Stromal cell of bone marrow (primary cell): ENCODE measurements around the gene MYOM1.
"Not testable (repeated sequence)": the region's sequence is repeated elsewhere in the genome, so short reads cannot be mapped to it uniquely, and the experiment has no call there.

Experiments
- DNase-seq: peaks from one replicate; pipeline ENCODE4 v3.0.0-alpha.2; 2012; ENCODE audit warnings: low read depth

Gene MYOM1

GRCh38 chr18:3218819-3219218 is 949 bp downstream of the MYOM1 start:
- DNase-seq: no peak

GRCh38 chr18:3217948-3218647 is 1.7 kb downstream of the MYOM1 start:
- no peak for DNase-seq

GRCh38 chr18:3216987-3217386 is 2.8 kb downstream of the MYOM1 start:
- no peak for DNase-seq

- no peak for DNase-seq
Observed at GRCh38 chr18:3214855-3215637, 4.7 kb downstream of the MYOM1 start.

- no peak for DNase-seq
Observed at GRCh38 chr18:3213300-3214059, 6.3 kb downstream of the MYOM1 start.

- DNase-seq: no peak
Observed at GRCh38 chr18:3212657-3213056, 7.1 kb downstream of the MYOM1 start.

- DNase-seq: peak; percentile 48
Observed at GRCh38 chr18:3211236-3211992, 8.4 kb downstream of the MYOM1 start.

- DNase-seq: no peak
Observed at GRCh38 chr18:3209859-3210569, 9.8 kb downstream of the MYOM1 start.

DNA sequence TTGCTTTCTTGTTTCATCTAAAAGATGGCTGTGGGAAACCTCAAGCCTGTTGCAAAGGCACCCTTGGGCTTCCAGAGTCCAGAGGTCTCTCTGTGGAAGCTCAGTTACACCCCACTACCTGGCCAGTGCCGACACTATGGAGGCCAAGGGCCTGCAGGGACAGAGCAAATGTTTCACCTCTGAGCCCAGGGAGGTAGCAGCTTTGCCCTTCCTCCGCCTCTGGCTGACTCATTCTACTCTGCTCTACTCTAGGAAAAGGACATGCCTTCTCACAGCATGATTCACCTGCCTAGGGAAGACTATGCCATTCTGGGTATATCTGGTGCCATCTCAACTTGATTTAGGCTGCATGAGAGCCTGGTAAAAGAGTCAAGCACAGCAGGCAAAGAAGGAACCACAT is 12.2 kb downstream of the MYOM1 start:
- DNase-seq: no peak

DNA sequence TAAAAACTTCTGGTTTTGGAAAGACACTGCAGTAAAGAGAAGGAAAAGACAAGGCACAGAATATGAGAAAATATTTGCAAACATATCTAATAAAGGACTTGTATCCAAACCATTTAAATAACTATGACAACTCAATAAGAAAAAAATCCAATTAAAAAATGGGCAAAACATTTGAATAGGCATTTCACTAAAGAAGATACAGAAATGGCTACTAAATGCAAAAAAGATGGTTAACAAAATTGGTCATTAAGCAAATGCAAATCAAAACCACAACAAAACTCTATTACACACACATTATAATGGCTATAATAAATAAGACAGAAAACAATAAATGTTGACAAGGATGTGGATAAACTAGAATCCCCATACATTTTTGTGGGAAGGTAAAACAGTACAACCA is 14.5 kb downstream of the MYOM1 start:
- DNase-seq: no peak

- no peak for DNase-seq
Observed at GRCh38 chr18:3199942-3200645, 19.7 kb downstream of the MYOM1 start.

GRCh38 chr18:3198260-3198860 is 21.4 kb downstream of the MYOM1 start:
- not testable (repeated sequence) for DNase-seq

DNA sequence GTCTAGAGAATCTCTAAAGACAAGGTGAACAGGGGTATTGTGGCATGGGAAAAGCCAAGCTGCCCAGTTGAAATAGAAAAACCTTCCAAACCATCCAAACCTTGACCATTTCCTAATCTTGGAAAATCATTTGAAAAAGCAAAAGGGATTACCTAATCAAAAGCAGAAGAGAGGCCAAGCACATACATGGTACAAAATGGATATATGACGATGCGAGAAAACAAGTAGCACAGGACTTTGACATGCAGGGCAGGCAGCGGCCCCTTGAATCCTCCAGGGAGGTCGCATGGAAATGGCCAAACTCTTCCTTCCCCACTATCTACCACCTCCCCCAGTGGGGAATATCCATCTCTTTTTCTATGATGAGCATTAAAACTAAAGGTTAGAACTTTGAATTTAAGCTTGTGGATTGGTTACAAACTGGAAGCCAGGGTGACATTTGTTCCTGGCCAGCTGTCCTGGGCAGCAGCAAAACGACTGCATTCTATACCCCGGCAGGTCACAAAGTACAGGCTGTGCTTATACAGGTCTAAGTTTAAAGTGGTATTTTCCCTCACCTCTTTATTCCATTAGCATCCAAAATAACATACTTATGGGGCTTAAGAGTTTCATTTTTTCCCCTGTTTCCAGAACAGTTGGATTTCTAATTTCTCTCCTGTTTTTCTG is 24.7 kb downstream of the MYOM1 start:
- no peak for DNase-seq

DNA sequence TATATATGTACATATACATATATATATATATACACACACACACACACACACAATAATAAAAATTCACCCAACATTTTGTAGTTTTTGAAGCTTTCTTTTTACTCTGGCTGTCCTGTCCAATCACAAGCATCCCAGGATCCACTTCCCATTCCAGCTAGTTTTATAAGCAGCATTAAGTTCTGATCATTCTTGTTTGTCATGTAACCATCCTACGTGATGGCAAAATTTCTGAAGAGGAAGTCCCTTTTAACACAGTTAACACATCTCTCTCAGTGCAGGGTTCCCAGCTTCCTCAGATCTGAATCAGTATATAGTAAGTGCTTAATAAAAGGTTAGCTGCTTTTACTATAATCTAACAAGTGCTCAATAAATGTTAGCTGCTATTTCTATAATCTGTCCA is 26.4 kb downstream of the MYOM1 start:
- DNase-seq: no peak

DNA sequence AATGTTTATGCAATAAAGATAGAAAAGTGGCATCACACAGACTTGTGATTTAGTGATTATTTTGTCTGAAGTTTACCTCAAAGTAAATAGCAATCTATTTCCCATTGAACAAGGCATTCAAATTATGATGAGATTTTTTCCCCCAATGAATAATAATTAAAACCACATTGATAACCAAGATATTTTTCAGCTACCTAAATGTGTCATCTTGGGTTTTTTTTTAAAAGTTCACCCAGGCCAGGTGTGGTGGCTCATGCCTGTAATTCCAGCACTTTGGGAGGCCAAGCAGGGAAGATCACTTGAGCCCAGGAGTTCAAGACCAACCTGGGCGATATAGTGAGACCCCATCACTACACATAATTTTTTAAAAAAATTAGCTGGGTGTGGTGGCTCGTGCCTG is 27.0 kb downstream of the MYOM1 start:
- no peak for DNase-seq

- DNase-seq: no peak
Observed at GRCh38 chr18:3192286-3192685, 27.5 kb downstream of the MYOM1 start.

DNA sequence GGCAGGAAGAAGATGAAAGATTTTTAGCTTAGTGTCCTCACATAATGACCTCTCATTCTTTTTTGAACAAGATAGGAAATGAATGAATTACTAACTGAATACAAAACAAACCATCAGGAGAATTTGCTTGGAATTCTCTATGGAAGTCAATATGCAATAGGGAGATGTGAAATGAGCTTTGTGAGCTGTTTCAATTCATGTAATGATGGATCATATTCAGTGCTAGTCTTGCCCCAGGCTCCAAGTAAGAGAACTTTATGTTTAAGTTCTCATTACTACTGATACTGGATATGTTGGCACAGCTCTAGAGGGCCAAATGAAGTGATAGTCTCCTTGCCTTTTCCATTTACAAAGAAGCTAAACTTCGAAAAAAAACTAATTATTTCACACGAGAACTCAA is 29.2 kb downstream of the MYOM1 start:
- DNase-seq: no peak

- DNase-seq: no peak
Observed at GRCh38 chr18:3189884-3190283, 29.9 kb downstream of the MYOM1 start.

GRCh38 chr18:3186678-3187658 is 32.8 kb downstream of the MYOM1 start:
- no peak for DNase-seq
